ENCODE measurements around the gene ETFA. TPM values are rescaled to one million over a fixed set of nuclear protein-coding genes. Genes with fewer than 3 reads are reported as not detected.
"Not testable (repeated sequence)": the region's sequence is repeated elsewhere in the genome, so short reads cannot be mapped to it uniquely, and the experiment has no call there.

The ETFA gene
- total RNA-seq, 1 donor from 2014 or later = 117 TPM

- H3K4me1 Mint-ChIP-seq (ENCODE audit: low read depth) = peaks cover 40% of the 10 kb centered on the region
- H3K27me3 Mint-ChIP-seq (ENCODE audit: low read depth) = no peaks in the 10 kb centered on the region
- H3K36me3 Mint-ChIP-seq (ENCODE audit: low read depth) = peaks cover 3% of the 10 kb centered on the region
- peak overlapping the region; percentile 95 for H3K27ac Mint-ChIP-seq (ENCODE audit: unreplicated experiment)
- TF ChIP-seq CTCF (IDR thresholded peaks at IDR 0.05) = no peak
- H3K4me3 Mint-ChIP-seq (ENCODE audit: unreplicated experiment) = peak overlapping the region; percentile 87
- no peaks in the 10 kb centered on the region for H3K9me3 Mint-ChIP-seq (ENCODE audit: low read depth)
- no peak for DNase-seq (ENCODE audit: low spot score)
Measured at GRCh38 chr15:76309601-76310330, 1.5 kb downstream of the ETFA start.

- Mint-ChIP-seq H3K27ac (ENCODE audit: unreplicated experiment) (no peak overlapping the region), H3K9me3 (ENCODE audit: low read depth) (no peaks in the 10 kb centered on the region), H3K4me1 (ENCODE audit: low read depth) (peaks cover 21% of the 10 kb centered on the region), H3K27me3 (ENCODE audit: low read depth) (no peaks in the 10 kb centered on the region), H3K36me3 (ENCODE audit: low read depth) (peaks cover 1% of the 10 kb centered on the region), H3K4me3 (ENCODE audit: unreplicated experiment) (no peak overlapping the region)
- no peak for TF ChIP-seq CTCF (IDR thresholded peaks at IDR 0.05)
- DNase-seq (ENCODE audit: low spot score) = no peak
Measured at GRCh38 chr15:76303909-76304308, 7.4 kb downstream of the ETFA start.

GRCh38 chr15:76299786-76300185, 11.5 kb downstream of the ETFA start:
- no peak overlapping the region for H3K4me3 Mint-ChIP-seq (ENCODE audit: unreplicated experiment)
- H3K27ac Mint-ChIP-seq (ENCODE audit: unreplicated experiment) = no peak overlapping the region
- TF ChIP-seq CTCF (IDR thresholded peaks at IDR 0.05) = no peak
- DNase-seq (ENCODE audit: low spot score) = no peak
- no peaks in the 10 kb centered on the region for H3K27me3 Mint-ChIP-seq (ENCODE audit: low read depth)
- no peaks in the 10 kb centered on the region for H3K36me3 Mint-ChIP-seq (ENCODE audit: low read depth)
- no peaks in the 10 kb centered on the region for H3K9me3 Mint-ChIP-seq (ENCODE audit: low read depth)
- peaks cover 10% of the 10 kb centered on the region for H3K4me1 Mint-ChIP-seq (ENCODE audit: low read depth)

GRCh38 chr15:76298986-76299385, 12.3 kb downstream of the ETFA start:
- no peaks in the 10 kb centered on the region for H3K9me3 Mint-ChIP-seq (ENCODE audit: low read depth)
- DNase-seq (ENCODE audit: low spot score) = no peak
- peaks cover 10% of the 10 kb centered on the region for H3K4me1 Mint-ChIP-seq (ENCODE audit: low read depth)
- H3K27me3 Mint-ChIP-seq (ENCODE audit: low read depth) = no peaks in the 10 kb centered on the region
- TF ChIP-seq CTCF (IDR thresholded peaks at IDR 0.05) = no peak
- no peak overlapping the region for H3K4me3 Mint-ChIP-seq (ENCODE audit: unreplicated experiment)
- no peaks in the 10 kb centered on the region for H3K36me3 Mint-ChIP-seq (ENCODE audit: low read depth)
- no peak overlapping the region for H3K27ac Mint-ChIP-seq (ENCODE audit: unreplicated experiment)

GRCh38 chr15:76297951-76298350, 13.3 kb downstream of the ETFA start:
- not testable (repeated sequence) for H3K27ac Mint-ChIP-seq (ENCODE audit: unreplicated experiment); H3K36me3 Mint-ChIP-seq (ENCODE audit: low read depth); H3K27me3 Mint-ChIP-seq (ENCODE audit: low read depth); H3K9me3 Mint-ChIP-seq (ENCODE audit: low read depth); H3K4me3 Mint-ChIP-seq (ENCODE audit: unreplicated experiment); DNase-seq (ENCODE audit: low spot score)
- H3K4me1 Mint-ChIP-seq (ENCODE audit: low read depth) = peaks cover 17% of the 10 kb centered on the region

GRCh38 chr15:76296849-76297248, 14.4 kb downstream of the ETFA start:
- no peak for DNase-seq (ENCODE audit: low spot score)
- H3K27ac Mint-ChIP-seq (ENCODE audit: unreplicated experiment) = no peak overlapping the region
- H3K36me3 Mint-ChIP-seq (ENCODE audit: low read depth) = peaks cover 1% of the 10 kb centered on the region
- H3K27me3 Mint-ChIP-seq (ENCODE audit: low read depth) = no peaks in the 10 kb centered on the region
- peaks cover 17% of the 10 kb centered on the region for H3K4me1 Mint-ChIP-seq (ENCODE audit: low read depth)
- no peak for TF ChIP-seq CTCF (IDR thresholded peaks at IDR 0.05)
- no peaks in the 10 kb centered on the region for H3K9me3 Mint-ChIP-seq (ENCODE audit: low read depth)
- H3K4me3 Mint-ChIP-seq (ENCODE audit: unreplicated experiment) = no peak overlapping the region

- H3K27ac Mint-ChIP-seq (ENCODE audit: unreplicated experiment); DNase-seq (ENCODE audit: low spot score); H3K4me3 Mint-ChIP-seq (ENCODE audit: unreplicated experiment); H3K9me3 Mint-ChIP-seq (ENCODE audit: low read depth); H3K27me3 Mint-ChIP-seq (ENCODE audit: low read depth); H3K36me3 Mint-ChIP-seq (ENCODE audit: low read depth): not testable (repeated sequence)
- H3K4me1 Mint-ChIP-seq (ENCODE audit: low read depth) = peaks cover 20% of the 10 kb centered on the region
Measured at GRCh38 chr15:76294463-76294862, 16.8 kb downstream of the ETFA start.

Data from chondrocyte (in vitro differentiated cells).